Renal cortical epithelial cell (primary cell): ENCODE results near the gene TNFRSF18. TPM values are rescaled to one million over a fixed set of nuclear protein-coding genes. Genes with fewer than 3 reads are reported as not detected.

Experiments
- DNase-seq: peaks from one replicate; pipeline ENCODE4 v3.0.0-alpha.2; 2011; ENCODE audit warnings: low read depth
- total RNA-seq: library from RNA; depleted of rRNA; stranded (reverse); fragments of >200 nt; gene quantifications from 2 replicates; pipeline ENCODE4 v1.2.3, GENCODE V29; 2014

TNFRSF18 gene
- total RNA-seq, 1 donor from 2014 or later, result 0.50 TPM

GRCh38 chr1:1228596-1229321 is 22.4 kb upstream of the TNFRSF18 start:
- no peak for DNase-seq

DNA sequence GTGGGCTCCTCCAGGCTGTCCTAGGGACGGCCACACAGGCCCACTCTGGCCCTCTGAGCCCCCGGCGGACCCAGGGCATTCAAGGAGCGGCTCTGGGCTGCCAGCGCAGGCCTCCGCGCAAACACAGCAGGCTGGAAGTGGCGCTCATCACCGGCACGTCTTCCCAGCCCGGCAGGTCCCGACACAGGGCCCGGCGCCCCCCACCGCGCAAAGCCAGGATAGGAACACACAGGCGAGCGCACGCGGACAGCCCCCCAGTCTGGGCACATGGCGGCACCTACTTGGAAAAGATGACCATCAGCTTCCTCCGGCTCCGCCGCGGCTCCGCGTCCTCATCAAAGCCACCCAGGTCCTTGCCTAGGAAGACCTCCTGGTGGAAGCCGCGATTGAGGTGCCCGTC is 21.8 kb upstream of the TNFRSF18 start:
- DNase-seq, result no peak

- no peak for DNase-seq
Observed at GRCh38 chr1:1227386-1227785, 21.0 kb upstream of the TNFRSF18 start.

GRCh38 chr1:1226566-1227362 is 20.4 kb upstream of the TNFRSF18 start:
- DNase-seq, result no peak

DNA sequence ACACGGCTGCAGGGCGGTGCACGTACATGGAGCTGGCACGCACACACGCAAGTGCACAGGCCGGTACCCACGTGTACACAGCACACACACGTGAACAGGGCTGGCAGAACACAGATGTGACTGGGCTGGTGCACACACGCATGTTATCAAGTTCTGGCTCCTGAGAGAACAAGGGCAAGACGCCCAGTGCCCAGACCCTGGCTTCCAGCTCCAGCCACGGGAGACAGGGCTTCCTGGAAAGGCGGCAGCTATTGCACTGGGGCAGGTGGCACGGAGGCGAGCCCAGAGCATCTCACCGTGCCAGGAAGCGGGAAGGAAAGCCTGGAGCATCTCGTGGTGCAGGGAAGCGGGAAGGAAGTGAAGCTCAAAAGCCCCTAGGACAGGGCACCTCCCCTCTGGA is 19.5 kb upstream of the TNFRSF18 start:
- DNase-seq, result no peak

- no peak for DNase-seq
Observed at GRCh38 chr1:1225238-1225845, 18.9 kb upstream of the TNFRSF18 start.

DNA sequence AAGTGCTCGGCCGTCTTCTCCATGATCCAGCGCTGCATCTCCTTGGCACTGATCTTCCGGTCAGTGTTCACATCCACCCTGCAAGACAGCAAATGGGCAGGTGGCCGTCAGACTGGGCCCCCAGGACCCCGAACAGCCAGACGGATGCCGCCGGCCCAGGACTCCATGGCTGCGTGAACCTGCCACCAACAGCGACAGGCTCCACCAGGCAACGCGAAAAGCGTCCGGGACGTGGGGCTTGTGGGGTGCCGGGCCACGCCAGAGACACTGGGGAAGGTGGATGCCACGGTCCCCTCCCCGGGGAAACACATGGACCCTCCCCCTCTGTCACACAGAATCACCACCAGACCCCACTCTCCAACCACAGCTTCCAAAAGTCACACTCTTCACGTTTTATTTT is 17.5 kb upstream of the TNFRSF18 start:
- DNase-seq, result no peak

DNA sequence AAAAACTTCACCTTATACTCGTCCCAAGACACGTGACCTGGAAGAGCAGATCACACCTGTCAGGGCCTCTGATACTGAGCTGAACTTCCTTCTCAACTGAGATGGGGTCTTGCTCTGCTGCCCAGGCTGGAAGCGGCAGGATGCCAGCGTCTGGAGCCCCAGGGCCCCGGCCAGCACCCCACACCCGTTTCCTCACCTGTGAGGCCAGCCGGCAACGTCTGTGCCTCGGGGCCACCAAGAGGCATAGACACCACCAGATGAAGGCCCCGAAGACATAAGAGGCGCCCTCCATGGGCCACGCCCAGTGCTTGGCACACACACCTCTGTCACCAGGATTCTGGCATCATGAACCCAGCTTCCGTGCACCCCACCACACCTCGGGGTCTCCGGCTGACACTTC is 16.9 kb upstream of the TNFRSF18 start:
- DNase-seq, result no peak

DNA sequence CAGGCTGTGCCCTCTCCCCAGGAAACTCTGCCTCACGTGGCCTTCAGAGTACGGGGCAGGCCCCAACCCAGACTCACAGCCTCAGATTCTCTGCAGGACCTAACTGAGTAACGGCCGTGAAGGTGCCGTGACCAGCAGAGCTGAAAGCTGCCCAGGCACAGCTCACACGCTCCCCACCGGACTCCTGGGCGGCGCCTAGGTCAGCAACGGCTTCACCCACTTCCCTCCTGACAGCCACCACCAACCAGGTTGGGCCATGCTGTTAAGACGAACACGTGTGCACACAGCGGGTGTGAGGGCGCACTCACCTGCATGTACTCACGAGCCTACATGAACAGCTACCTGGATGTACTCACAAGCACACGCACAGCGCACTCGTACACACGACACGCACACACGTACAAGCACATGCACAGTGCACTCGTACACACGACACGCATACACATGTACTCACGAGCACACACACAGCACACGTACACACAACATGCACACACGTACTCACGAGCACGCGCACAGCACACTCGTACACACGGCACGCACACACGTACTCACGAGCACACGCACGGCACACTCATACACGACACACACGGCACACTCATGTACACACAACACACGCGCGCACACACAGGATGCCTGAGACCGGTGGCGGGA is 16.3 kb upstream of the TNFRSF18 start:
- DNase-seq, result no peak

DNA sequence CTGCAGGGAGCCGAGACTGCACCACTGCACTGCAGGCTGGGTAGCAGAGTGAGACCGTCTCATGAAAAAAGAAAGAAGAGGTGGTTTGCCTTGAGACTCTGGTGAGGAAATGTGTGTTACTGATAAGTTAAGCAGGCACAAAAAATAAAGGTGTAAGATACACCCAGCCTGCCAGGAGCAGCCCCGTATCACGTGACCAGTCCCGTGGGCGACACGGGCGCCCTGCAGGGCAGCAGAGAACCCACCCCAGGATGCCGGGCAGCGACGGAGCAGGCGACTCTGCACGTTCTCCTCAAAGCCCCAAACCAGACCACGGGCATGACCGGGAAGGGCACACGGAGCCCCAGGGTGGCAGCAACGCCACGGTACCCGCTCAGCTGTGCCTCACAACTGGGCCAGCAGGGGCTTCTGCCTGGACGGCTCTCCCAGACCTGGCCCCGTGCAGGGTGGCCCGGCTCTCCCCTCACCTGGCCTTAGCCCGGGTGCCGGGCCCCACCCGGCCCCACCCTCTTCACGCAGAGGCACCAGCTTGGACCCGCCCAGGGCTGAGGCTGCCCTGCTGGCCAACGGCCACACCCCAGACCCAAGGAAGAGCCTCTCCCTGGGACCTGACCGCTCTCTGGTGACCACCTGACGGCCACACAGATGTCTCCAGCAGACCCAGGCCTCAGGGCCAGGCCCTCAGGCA is 15.6 kb upstream of the TNFRSF18 start:
- no peak for DNase-seq

GRCh38 chr1:1220197-1220596 is 13.8 kb upstream of the TNFRSF18 start:
- DNase-seq, result no peak

DNA sequence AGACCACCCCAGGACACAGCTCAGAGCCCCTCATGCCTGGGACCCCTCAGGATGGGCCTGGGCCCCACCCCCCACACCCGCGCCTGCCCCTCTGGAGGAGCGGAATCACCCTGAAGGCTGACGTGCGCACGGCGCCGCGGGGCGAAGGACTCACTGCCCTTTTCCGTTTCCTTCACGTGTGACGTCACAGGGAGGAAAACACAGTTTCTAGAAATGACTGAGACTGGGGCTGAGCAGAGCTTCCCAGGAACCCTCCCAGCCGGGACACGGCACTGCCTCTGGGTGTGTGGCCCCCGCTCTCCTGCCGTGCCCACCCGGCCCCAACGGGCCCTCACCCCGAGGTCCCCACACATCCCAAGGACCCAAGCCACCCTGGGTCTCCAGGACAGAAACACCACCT is 12.9 kb upstream of the TNFRSF18 start:
- no peak for DNase-seq

DNA sequence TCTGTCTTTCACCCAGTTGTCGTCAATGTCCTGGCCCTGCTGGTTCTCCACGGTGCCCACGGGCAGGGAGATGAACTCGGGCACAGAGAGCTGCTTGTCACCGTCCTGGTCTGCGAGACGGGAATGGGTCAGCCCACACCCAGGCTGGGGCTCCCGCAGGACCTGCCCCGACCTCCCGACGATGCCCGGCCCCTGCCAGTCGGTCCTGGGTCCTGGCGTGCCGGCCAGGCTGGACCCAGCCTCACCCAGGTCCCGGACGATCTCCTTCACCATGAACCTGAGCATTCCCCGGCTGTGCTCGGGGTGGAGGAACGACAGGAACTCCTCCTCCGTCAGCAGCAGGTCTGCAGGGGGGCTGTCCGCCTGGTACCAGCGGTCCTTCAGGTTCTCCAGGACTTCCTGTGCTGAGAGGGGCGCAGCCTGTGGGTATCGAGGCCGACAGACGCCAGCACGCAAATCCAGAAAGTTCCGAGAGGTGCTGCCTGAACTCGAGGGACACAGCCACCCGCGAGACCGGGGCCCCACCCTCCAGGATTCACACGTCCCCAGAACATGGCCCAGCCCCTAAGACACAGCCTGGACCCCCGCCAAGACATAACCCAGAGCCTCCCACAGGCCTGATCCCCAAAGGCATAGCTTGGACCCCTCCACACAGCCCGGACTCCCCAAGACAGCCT is 12.3 kb upstream of the TNFRSF18 start:
- no peak for DNase-seq

DNA sequence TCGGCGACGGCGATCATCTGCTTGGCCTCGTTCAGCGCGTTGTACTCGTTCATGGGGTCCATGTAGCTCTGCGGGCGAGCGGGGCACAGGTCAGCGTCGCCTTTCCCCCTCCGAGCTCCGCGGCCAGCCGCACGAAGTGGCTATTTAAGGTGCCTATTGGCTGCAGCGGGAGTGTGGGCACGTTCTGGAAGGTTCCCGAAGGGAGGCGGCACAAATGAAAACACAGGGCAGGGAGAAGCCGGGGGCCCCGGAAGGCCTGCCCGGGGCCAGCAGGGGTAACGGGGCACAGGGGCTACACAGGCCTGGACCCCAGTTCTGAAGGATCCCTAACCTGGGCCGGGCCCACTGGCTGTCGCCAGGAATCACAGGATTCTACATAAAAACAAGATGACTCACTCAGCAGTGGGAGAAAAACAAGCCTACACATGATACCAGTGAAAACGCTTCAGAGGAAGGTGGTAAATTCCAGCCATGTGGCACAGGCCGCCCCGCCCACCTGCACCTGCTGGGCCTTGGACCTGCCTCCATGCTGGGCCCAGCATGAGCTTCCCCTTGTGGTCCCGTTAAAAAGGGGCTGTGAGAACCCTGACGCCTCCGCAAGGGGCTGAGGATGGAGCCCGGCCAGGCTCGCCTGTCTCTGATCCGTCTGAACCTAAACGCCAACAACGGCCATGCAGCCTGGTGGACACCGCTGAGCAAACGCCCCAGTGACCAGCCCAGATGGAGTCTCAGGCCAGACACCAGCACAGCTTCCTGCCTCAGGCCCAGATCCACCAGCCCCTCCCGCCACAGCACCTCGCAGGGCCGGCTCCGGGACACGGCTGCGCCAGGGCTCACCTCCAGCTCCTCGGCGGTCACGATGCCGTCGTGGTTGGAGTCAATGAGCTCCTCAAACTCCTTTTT is 11.5 kb upstream of the TNFRSF18 start:
- peak; percentile 61 for DNase-seq

GRCh38 chr1:1216770-1217620 is 10.6 kb upstream of the TNFRSF18 start:
- no peak for DNase-seq

GRCh38 chr1:1215881-1216605 is 9.7 kb upstream of the TNFRSF18 start:
- DNase-seq, result no peak

- no peak for DNase-seq
Observed at GRCh38 chr1:1215080-1215676, 8.8 kb upstream of the TNFRSF18 start.
